ENCODE results near the gene DAZAP2. TPM values are rescaled to one million over a fixed set of nuclear protein-coding genes. Genes with fewer than 3 reads are reported as not detected.

Gene DAZAP2
- total and polyA plus RNA-seq, 9 of the 15 experiments (the other 6 are each of a cell fraction or from before 2014, with no cell fraction given), result 116 to 668 (median 227) TPM

DNA sequence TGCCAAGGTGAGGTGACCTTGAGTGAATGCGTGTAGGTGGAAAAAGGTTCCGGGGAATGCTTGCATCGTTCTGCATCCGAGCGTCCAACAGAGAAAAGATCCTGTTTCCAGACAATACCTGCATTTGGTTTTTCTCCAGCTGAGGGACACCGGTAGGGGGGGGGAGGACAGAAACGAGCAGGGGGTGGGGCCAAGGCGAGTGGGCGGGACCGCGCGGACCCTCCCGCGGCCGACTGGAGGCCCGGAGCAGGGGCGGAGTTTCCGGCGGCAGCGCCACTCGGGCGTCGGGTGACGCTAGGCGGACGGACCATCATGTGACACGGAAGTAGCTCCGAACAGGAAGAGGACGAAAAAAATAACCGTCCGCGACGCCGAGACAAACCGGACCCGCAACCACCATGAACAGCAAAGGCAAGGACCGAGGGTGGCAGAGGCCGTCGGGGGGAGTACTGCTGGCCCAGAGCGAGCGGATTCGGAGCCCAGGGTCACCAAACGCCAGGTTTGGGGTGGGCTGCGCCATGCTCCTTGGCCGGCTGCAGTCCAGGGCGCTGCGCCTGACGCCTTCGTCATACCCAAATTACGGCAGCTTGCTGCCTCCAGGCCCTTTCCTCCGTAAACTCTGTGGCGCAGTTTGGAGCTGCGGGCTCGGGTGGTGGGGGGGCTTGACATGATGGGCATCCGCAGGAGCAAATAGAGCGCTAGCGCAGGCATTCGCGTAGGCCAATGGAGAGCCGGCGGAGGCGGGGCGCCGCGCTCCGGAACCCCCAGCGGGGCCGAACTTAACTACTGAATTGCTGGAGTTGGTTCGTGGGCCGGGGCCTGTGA lies at the start of gene DAZAP2 (continued):
- TF ChIP-seq, protein P1, sequence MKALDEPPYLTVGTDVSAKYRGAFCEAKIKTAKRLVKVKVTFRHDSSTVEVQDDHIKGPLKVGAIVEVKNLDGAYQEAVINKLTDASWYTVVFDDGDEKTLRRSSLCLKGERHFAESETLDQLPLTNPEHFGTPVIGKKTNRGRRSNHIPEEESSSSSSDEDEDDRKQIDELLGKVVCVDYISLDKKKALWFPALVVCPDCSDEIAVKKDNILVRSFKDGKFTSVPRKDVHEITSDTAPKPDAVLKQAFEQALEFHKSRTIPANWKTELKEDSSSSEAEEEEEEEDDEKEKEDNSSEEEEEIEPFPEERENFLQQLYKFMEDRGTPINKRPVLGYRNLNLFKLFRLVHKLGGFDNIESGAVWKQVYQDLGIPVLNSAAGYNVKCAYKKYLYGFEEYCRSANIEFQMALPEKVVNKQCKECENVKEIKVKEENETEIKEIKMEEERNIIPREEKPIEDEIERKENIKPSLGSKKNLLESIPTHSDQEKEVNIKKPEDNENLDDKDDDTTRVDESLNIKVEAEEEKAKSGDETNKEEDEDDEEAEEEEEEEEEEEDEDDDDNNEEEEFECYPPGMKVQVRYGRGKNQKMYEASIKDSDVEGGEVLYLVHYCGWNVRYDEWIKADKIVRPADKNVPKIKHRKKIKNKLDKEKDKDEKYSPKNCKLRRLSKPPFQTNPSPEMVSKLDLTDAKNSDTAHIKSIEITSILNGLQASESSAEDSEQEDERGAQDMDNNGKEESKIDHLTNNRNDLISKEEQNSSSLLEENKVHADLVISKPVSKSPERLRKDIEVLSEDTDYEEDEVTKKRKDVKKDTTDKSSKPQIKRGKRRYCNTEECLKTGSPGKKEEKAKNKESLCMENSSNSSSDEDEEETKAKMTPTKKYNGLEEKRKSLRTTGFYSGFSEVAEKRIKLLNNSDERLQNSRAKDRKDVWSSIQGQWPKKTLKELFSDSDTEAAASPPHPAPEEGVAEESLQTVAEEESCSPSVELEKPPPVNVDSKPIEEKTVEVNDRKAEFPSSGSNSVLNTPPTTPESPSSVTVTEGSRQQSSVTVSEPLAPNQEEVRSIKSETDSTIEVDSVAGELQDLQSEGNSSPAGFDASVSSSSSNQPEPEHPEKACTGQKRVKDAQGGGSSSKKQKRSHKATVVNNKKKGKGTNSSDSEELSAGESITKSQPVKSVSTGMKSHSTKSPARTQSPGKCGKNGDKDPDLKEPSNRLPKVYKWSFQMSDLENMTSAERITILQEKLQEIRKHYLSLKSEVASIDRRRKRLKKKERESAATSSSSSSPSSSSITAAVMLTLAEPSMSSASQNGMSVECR (CRISPR knock-in tag; IDR thresholded peaks at IDR 0.05), result peak; percentile 94
- no peak for TF ChIP-seq NCOA2 (IDR thresholded peaks at IDR 0.05; ENCODE audit: partially characterized antibody in 2 of 2)
- peak; percentile 73 to 76 for TF ChIP-seq NRF1 (conservative IDR thresholded peaks at IDR 0.05 in 1 of 2, IDR thresholded peaks at IDR 0.05 in 1 of 2)
- peak; percentile 10 for TF ChIP-seq MEIS2 (IDR thresholded peaks at IDR 0.05; ENCODE audit: partially characterized antibody)
- TF ChIP-seq, protein P2, sequence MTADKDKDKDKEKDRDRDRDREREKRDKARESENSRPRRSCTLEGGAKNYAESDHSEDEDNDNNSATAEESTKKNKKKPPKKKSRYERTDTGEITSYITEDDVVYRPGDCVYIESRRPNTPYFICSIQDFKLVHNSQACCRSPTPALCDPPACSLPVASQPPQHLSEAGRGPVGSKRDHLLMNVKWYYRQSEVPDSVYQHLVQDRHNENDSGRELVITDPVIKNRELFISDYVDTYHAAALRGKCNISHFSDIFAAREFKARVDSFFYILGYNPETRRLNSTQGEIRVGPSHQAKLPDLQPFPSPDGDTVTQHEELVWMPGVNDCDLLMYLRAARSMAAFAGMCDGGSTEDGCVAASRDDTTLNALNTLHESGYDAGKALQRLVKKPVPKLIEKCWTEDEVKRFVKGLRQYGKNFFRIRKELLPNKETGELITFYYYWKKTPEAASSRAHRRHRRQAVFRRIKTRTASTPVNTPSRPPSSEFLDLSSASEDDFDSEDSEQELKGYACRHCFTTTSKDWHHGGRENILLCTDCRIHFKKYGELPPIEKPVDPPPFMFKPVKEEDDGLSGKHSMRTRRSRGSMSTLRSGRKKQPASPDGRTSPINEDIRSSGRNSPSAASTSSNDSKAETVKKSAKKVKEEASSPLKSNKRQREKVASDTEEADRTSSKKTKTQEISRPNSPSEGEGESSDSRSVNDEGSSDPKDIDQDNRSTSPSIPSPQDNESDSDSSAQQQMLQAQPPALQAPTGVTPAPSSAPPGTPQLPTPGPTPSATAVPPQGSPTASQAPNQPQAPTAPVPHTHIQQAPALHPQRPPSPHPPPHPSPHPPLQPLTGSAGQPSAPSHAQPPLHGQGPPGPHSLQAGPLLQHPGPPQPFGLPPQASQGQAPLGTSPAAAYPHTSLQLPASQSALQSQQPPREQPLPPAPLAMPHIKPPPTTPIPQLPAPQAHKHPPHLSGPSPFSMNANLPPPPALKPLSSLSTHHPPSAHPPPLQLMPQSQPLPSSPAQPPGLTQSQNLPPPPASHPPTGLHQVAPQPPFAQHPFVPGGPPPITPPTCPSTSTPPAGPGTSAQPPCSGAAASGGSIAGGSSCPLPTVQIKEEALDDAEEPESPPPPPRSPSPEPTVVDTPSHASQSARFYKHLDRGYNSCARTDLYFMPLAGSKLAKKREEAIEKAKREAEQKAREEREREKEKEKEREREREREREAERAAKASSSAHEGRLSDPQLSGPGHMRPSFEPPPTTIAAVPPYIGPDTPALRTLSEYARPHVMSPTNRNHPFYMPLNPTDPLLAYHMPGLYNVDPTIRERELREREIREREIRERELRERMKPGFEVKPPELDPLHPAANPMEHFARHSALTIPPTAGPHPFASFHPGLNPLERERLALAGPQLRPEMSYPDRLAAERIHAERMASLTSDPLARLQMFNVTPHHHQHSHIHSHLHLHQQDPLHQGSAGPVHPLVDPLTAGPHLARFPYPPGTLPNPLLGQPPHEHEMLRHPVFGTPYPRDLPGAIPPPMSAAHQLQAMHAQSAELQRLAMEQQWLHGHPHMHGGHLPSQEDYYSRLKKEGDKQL (CRISPR knock-in tag; IDR thresholded peaks at IDR 0.05; ENCODE audit: borderline replicate concordance), result no peak
- peak; percentile 47; the same call in 1 of the 2 replicates for TF ChIP-seq MYNN (IDR thresholded peaks at IDR 0.05)
- no peak for TF ChIP-seq MYNN (CRISPR knock-in tag; IDR thresholded peaks at IDR 0.05)
- TF ChIP-seq, protein P3, sequence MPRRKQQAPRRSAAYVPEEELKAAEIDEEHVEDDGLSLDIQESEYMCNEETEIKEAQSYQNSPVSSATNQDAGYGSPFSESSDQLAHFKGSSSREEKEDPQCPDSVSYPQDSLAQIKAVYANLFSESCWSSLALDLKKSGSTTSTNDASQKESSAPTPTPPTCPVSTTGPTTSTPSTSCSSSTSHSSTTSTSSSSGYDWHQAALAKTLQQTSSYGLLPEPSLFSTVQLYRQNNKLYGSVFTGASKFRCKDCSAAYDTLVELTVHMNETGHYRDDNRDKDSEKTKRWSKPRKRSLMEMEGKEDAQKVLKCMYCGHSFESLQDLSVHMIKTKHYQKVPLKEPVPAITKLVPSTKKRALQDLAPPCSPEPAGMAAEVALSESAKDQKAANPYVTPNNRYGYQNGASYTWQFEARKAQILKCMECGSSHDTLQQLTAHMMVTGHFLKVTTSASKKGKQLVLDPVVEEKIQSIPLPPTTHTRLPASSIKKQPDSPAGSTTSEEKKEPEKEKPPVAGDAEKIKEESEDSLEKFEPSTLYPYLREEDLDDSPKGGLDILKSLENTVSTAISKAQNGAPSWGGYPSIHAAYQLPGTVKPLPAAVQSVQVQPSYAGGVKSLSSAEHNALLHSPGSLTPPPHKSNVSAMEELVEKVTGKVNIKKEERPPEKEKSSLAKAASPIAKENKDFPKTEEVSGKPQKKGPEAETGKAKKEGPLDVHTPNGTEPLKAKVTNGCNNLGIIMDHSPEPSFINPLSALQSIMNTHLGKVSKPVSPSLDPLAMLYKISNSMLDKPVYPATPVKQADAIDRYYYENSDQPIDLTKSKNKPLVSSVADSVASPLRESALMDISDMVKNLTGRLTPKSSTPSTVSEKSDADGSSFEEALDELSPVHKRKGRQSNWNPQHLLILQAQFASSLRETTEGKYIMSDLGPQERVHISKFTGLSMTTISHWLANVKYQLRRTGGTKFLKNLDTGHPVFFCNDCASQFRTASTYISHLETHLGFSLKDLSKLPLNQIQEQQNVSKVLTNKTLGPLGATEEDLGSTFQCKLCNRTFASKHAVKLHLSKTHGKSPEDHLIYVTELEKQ (CRISPR knock-in tag; IDR thresholded peaks at IDR 0.05), result no peak
- TF ChIP-seq, protein P4, sequence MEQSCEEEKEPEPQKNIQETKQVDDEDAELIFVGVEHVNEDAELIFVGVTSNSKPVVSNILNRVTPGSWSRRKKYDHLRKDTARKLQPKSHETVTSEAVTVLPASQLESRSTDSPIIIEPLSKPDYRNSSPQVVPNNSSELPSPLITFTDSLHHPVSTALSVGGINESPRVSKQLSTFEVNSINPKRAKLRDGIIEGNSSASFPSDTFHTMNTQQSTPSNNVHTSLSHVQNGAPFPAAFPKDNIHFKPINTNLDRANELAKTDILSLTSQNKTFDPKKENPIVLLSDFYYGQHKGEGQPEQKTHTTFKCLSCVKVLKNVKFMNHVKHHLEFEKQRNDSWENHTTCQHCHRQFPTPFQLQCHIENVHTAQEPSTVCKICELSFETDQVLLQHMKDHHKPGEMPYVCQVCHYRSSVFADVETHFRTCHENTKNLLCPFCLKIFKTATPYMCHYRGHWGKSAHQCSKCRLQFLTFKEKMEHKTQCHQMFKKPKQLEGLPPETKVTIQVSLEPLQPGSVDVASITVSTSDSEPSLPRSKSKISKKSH (CRISPR knock-in tag; IDR thresholded peaks at IDR 0.05), result no peak
- 0 out of 2 replicates have a peak, but pooled peaks have one; percentile 17 for TF ChIP-seq ZNF717 (CRISPR knock-in tag; IDR thresholded peaks at IDR 0.05)
- no peak for TF ChIP-seq ZNF311 (CRISPR knock-in tag; IDR thresholded peaks at IDR 0.05)

Measured in K562 (cell line).